Measurements from ENCODE around the gene PRKN.
A peak's percentile ranks its signal among the peaks of the same experiment; 100 is the strongest.

PRKN gene

DNA sequence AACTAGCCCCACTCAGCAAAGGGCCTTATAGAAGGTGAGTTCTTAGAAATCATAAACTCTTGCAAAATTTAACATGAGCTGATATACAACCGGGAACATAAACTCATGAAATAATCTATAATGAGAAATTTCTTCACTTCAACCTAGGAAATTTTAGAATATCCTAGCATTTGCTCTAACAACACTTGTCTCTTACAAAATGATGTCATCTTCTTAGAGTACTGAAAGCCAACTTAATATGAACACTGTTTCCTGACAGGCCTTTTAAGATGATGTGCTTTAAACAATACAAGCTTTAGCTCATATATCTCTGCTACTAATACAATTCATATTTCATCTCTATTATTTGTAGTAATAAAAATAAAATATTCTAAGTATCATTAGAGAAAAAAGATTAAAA lies 1.1 kb upstream of the PRKN start:
- H3K4me1 ChIP-seq (ENCODE audit: insufficient read depth, low read length, severe bottlenecking): peaks cover 8% of the 10 kb centered on the region
- no peak overlapping the region for H3K4me3 ChIP-seq (ENCODE audit: low read depth, low read length, poor library complexity, severe bottlenecking)
- no peak overlapping the region for H3K9ac ChIP-seq (ENCODE audit: low read length)
- no peaks in the 10 kb centered on the region for H3K79me2 ChIP-seq (ENCODE audit: insufficient read depth, low read length)
- H3K9me2 ChIP-seq (ENCODE audit: low read depth, low read length): no peaks in the 10 kb centered on the region
- H3K4me2 ChIP-seq (ENCODE audit: low read length): no peak overlapping the region
- no peaks in the 10 kb centered on the region for H3K9me3 ChIP-seq (ENCODE audit: low read length)
- no peaks in the 10 kb centered on the region for H4K20me1 ChIP-seq (ENCODE audit: insufficient read depth, low read length)
- no peak overlapping the region for H2AFZ ChIP-seq (ENCODE audit: low read length)
- no peaks in the 10 kb centered on the region for H3K36me3 ChIP-seq (ENCODE audit: insufficient read depth, low read length)
- H3K27me3 ChIP-seq (ENCODE audit: insufficient read depth, low read length): no peaks in the 10 kb centered on the region
- H3F3A ChIP-seq (ENCODE audit: insufficient read depth, low read length): no peaks in the 10 kb centered on the region
- H3K27ac ChIP-seq (ENCODE audit: low read depth, low read length, poor library complexity, severe bottlenecking): no peak overlapping the region
- TF ChIP-seq, protein P1, sequence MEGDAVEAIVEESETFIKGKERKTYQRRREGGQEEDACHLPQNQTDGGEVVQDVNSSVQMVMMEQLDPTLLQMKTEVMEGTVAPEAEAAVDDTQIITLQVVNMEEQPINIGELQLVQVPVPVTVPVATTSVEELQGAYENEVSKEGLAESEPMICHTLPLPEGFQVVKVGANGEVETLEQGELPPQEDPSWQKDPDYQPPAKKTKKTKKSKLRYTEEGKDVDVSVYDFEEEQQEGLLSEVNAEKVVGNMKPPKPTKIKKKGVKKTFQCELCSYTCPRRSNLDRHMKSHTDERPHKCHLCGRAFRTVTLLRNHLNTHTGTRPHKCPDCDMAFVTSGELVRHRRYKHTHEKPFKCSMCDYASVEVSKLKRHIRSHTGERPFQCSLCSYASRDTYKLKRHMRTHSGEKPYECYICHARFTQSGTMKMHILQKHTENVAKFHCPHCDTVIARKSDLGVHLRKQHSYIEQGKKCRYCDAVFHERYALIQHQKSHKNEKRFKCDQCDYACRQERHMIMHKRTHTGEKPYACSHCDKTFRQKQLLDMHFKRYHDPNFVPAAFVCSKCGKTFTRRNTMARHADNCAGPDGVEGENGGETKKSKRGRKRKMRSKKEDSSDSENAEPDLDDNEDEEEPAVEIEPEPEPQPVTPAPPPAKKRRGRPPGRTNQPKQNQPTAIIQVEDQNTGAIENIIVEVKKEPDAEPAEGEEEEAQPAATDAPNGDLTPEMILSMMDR (IDR thresholded peaks at IDR 0.05; ENCODE audit: low read length): no peak
- TF ChIP-seq EZH2 (IDR thresholded peaks at IDR 0.05; ENCODE audit: borderline replicate concordance, low read length): no peak

DNA sequence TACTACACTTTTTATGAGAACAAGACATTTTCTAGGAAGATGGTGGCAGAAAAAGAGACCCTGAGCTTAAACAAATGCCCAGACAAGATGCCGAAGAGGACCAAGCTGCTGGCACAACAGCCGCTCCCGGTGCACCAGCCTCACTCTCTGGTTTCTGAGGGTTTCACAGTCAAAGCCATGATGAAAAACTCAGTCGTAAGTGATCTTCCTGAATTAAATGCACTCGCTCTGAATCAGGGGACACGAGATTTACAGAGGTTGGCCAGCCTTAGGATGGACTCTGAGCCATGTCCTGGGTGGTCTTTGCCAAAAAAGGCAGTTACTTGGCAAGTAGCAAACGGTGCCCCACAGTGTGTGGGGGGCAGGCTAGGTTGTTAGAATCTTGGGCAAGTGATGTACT lies 631 bp upstream of the PRKN start:
- H3K4me2 ChIP-seq (ENCODE audit: low read length): peak overlapping the region; percentile 87; the same call in 1 of the 2 replicates
- TF ChIP-seq, protein P1 (IDR thresholded peaks at IDR 0.05; ENCODE audit: low read length): no peak
- no peak for TF ChIP-seq EZH2 (IDR thresholded peaks at IDR 0.05; ENCODE audit: borderline replicate concordance, low read length)
- H3K4me3 ChIP-seq (ENCODE audit: low read depth, low read length, poor library complexity, severe bottlenecking): peak overlapping the region; percentile 88
- H3K27ac ChIP-seq (ENCODE audit: low read depth, low read length, poor library complexity, severe bottlenecking): no peak overlapping the region
- H3K27me3 ChIP-seq (ENCODE audit: insufficient read depth, low read length): no peaks in the 10 kb centered on the region
- H3K9me3 ChIP-seq (ENCODE audit: low read length): no peaks in the 10 kb centered on the region
- peaks cover 8% of the 10 kb centered on the region for H3K4me1 ChIP-seq (ENCODE audit: insufficient read depth, low read length, severe bottlenecking)
- no peak overlapping the region for H3K9ac ChIP-seq (ENCODE audit: low read length)
- H3K36me3 ChIP-seq (ENCODE audit: insufficient read depth, low read length): no peaks in the 10 kb centered on the region
- no peaks in the 10 kb centered on the region for H3K9me2 ChIP-seq (ENCODE audit: low read depth, low read length)
- no peaks in the 10 kb centered on the region for H3F3A ChIP-seq (ENCODE audit: insufficient read depth, low read length)
- no peaks in the 10 kb centered on the region for H4K20me1 ChIP-seq (ENCODE audit: insufficient read depth, low read length)
- H3K79me2 ChIP-seq (ENCODE audit: insufficient read depth, low read length): no peaks in the 10 kb centered on the region
- H2AFZ ChIP-seq (ENCODE audit: low read length): no peak overlapping the region

DNA sequence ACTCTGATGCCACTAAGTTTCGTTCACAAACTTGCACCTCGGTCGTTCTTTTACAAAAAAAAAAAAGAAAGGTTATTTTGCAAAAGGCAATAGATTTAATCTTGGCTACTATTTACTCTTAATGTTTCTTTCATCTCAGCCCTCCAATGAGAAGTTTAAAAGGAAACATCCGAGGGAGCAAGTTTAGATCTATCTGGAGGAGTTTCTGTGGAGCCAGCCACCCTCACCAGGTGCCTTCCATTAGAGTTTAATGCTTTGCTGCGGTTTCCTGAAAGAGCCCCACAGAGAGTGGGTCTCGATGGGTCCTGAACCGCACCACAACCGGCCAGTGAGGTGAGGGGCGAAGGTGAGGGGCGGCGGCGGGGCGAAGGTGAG lies 632 bp downstream of the PRKN start:
- Histone ChIP-seq H3F3A (ENCODE audit: insufficient read depth, low read length) (no peaks in the 10 kb centered on the region), H3K9me2 (ENCODE audit: low read depth, low read length) (no peaks in the 10 kb centered on the region), H3K9ac (ENCODE audit: low read length) (peak overlapping the region; percentile 67), H3K4me3 (ENCODE audit: low read depth, low read length, poor library complexity, severe bottlenecking) (peak overlapping the region; percentile 88), H3K27ac (ENCODE audit: low read depth, low read length, poor library complexity, severe bottlenecking) (no peak overlapping the region), H3K9me3 (ENCODE audit: low read length) (no peaks in the 10 kb centered on the region), H3K79me2 (ENCODE audit: insufficient read depth, low read length) (no peaks in the 10 kb centered on the region), H2AFZ (ENCODE audit: low read length) (peak overlapping the region; percentile 79), H3K36me3 (ENCODE audit: insufficient read depth, low read length) (no peaks in the 10 kb centered on the region), H3K4me2 (ENCODE audit: low read length) (peak overlapping the region; percentile 87), H3K4me1 (ENCODE audit: insufficient read depth, low read length, severe bottlenecking) (peaks cover 8% of the 10 kb centered on the region), H3K27me3 (ENCODE audit: insufficient read depth, low read length) (no peaks in the 10 kb centered on the region), H4K20me1 (ENCODE audit: insufficient read depth, low read length) (no peaks in the 10 kb centered on the region)
- no peak for TF ChIP-seq EZH2 (IDR thresholded peaks at IDR 0.05; ENCODE audit: borderline replicate concordance, low read length)
- TF ChIP-seq, protein P1 (IDR thresholded peaks at IDR 0.05; ENCODE audit: low read length): no peak

All from OCI-LY1 (cell line).